Measurements from ENCODE around the gene CFL1.

DNA sequence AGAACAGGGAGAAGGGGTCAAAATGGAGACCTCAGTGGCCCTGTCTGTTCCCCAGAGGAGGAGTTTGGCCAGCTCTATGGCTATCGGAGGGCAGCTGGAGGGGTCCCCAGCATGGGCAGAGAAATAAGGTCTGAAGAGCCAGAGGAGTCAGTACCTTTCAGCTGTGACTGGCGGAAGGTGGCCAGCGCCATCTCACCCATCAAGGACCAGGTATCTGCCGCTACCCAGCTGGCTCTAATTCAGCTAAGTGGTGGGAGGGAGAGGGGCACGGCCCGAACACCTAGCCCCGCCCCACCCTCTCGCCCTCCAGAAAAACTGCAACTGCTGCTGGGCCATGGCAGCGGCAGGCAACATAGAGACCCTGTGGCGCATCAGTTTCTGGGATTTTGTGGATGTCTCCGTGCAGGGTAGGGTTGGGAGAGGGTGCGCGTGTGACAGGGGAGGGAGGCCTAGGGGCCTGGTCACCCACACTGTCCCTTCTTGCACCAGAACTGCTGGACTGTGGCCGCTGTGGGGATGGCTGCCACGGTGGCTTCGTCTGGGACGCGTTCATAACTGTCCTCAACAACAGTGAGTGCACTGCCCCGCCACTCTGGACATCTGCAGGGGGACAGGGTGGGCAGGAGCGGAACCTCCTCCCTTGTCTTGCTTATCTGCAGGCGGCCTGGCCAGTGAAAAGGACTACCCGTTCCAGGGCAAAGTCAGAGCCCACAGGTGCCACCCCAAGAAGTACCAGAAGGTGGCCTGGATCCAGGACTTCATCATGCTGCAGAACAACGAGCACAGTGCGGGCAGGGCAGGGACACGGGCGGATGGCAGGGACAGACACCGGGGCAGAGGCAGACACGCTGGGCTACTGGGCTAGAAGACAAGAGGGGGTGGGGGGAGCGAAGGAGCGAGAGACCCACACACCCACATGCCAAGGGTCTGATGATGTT, 24.4 kb upstream of the CFL1 start:
- TF ChIP-seq EZH2 (IDR thresholded peaks at IDR 0.05; ENCODE audit: low read depth, unreplicated experiment) (no peak), POLR2AphosphoS5 (IDR thresholded peaks at IDR 0.05; ENCODE audit: low read depth) (no peak), CREB1 (CRISPR knock-in tag; IDR thresholded peaks at IDR 0.05; ENCODE audit: low read depth) (no peak)
- TF ChIP-seq, protein P1, sequence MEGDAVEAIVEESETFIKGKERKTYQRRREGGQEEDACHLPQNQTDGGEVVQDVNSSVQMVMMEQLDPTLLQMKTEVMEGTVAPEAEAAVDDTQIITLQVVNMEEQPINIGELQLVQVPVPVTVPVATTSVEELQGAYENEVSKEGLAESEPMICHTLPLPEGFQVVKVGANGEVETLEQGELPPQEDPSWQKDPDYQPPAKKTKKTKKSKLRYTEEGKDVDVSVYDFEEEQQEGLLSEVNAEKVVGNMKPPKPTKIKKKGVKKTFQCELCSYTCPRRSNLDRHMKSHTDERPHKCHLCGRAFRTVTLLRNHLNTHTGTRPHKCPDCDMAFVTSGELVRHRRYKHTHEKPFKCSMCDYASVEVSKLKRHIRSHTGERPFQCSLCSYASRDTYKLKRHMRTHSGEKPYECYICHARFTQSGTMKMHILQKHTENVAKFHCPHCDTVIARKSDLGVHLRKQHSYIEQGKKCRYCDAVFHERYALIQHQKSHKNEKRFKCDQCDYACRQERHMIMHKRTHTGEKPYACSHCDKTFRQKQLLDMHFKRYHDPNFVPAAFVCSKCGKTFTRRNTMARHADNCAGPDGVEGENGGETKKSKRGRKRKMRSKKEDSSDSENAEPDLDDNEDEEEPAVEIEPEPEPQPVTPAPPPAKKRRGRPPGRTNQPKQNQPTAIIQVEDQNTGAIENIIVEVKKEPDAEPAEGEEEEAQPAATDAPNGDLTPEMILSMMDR (conservative IDR thresholded peaks at IDR 0.05; ENCODE audit: low read depth in 2 of 2): no peak
- TF ChIP-seq, protein P2, sequence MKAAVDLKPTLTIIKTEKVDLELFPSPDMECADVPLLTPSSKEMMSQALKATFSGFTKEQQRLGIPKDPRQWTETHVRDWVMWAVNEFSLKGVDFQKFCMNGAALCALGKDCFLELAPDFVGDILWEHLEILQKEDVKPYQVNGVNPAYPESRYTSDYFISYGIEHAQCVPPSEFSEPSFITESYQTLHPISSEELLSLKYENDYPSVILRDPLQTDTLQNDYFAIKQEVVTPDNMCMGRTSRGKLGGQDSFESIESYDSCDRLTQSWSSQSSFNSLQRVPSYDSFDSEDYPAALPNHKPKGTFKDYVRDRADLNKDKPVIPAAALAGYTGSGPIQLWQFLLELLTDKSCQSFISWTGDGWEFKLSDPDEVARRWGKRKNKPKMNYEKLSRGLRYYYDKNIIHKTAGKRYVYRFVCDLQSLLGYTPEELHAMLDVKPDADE (IDR thresholded peaks at IDR 0.05): no peak

Data from GM23338 (cell line).